Kidney epithelial cell (primary cell): ENCODE measurements around the gene CLASRP. TPM values are rescaled to one million over a fixed set of nuclear protein-coding genes. Genes with fewer than 3 reads are reported as not detected.

Experiments used
- DNase-seq: peaks from one replicate; pipeline ENCODE4 v3.0.0-alpha.2; 2010; ENCODE audit warnings: low read depth
- H3K27me3 ChIP-seq: 2 replicates; pipeline ENCODE4 v1.6.0; 2011; ENCODE audit warnings: low read length; ENCODE audit not compliant: control insufficient read depth, insufficient read depth
- H3K36me3 ChIP-seq: 2 replicates; pipeline ENCODE4 v1.5.1; 2011; ENCODE audit warnings: low read length; ENCODE audit not compliant: control insufficient read depth, insufficient read depth
- H3K4me3 ChIP-seq: 2 replicates; pipeline ENCODE4 v1.5.1; 2011; ENCODE audit warnings: low read depth, mild to moderate bottlenecking, control low read depth, low read length
- total RNA-seq: library from RNA; depleted of rRNA; stranded (reverse); fragments of >200 nt; gene quantifications from 2 replicates; pipeline ENCODE4 v1.2.3, GENCODE V29; 2015
- TF ChIP-seq, protein P1 (sequence below): IDR thresholded peaks from 2 replicates; pipeline ENCODE4 v1.5.1; 2011; ENCODE audit warnings: mild to moderate bottlenecking, moderate library complexity, low read length, control low read depth, inconsistent platforms; ENCODE audit not compliant: insufficient read depth, poor library complexity, severe bottlenecking

Gene CLASRP
- total RNA-seq, 1 donor from 2014 or later, result 65.7 TPM

DNA sequence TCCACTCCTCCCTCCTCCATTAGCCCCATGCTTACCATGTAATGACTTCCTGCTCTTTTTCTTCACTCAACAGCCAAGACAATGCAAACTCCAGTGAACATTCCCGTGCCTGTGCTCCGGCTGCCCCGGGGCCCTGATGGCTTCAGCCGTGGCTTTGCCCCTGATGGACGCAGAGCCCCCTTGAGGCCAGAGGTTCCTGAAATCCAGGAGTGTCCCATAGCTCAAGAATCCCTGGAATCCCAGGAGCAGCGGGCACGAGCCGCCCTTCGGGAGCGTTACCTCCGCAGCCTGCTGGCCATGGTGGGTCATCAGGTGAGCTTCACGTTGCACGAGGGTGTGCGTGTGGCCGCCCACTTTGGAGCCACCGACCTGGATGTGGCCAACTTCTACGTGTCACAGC lies 51.2 kb downstream of the CLASRP start:
- Histone ChIP-seq H3K27me3 (no peaks in the 10 kb centered on the region), H3K36me3 (peaks cover 2% of the 10 kb centered on the region), H3K4me3 (no peak overlapping the region)
- TF ChIP-seq, protein P1, sequence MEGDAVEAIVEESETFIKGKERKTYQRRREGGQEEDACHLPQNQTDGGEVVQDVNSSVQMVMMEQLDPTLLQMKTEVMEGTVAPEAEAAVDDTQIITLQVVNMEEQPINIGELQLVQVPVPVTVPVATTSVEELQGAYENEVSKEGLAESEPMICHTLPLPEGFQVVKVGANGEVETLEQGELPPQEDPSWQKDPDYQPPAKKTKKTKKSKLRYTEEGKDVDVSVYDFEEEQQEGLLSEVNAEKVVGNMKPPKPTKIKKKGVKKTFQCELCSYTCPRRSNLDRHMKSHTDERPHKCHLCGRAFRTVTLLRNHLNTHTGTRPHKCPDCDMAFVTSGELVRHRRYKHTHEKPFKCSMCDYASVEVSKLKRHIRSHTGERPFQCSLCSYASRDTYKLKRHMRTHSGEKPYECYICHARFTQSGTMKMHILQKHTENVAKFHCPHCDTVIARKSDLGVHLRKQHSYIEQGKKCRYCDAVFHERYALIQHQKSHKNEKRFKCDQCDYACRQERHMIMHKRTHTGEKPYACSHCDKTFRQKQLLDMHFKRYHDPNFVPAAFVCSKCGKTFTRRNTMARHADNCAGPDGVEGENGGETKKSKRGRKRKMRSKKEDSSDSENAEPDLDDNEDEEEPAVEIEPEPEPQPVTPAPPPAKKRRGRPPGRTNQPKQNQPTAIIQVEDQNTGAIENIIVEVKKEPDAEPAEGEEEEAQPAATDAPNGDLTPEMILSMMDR, result no peak
- DNase-seq, result no peak

DNA sequence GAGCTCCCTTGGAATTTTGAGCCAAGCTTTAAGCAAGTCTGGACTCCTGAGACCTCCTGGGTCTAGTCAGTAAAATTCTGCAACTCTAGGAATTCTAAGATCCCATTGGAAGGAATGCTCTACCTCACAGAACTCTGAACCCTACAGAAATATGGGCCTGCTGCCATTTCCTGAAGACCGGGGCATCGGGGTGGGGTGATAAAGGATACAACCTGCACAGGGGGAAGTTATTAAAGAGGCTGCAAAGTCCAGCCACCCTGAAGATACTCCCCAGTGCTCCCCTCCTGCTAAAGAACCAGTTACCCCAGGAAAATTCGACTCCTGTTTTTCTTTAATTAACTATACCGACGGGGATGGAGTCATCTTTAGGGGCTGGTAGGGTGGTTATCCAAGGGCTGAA lies 51.8 kb downstream of the CLASRP start:
- Histone ChIP-seq H3K4me3 (peak overlapping the region; percentile 58), H3K27me3 (no peaks in the 10 kb centered on the region), H3K36me3 (peaks cover 2% of the 10 kb centered on the region)
- TF ChIP-seq, protein P1, result no peak
- DNase-seq, result no peak

DNA sequence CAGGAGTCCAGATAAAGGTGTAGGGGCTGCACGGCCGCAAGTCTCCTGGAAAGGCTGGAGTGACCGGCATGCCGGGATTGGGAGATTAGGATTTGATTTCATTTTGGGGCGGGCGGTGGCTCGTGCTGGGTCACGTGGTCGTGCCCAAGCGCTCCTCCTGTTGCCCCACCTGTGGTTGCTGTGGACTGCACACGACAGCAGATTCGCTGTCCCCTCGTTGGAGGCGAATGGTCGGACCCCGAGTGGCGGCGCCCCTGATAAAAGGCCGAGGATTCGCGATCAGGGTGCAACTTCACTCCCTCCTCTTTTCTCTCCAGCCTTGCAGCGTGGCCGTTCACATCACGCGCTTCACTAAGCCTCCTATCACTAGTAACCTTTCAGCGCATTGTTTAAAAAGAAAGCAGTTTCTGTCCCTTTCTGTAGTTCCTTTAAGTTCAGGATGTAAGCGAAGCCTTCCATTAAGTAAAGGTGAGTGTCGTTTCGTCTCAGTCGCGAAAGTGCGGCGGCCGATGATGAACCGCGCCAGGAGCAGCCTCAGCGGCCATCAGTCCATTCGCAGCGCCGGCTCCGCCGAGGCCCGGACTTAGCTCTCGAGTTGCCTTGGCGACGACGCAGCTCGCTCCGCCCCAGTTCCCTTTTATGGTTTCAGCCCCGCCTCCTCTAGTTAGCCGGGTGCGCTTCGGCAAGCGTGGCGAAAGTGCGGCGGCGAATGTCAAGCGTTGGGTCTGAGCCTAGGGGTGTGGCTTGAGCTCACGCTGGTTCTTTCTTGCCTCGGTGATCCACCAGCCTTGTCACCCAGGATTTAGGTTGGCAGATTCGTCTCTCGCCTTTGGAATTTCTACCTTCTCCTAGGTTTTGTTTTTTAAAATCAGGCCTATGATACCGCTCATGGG lies 52.4 kb downstream of the CLASRP start:
- DNase-seq, result peak; percentile 88
- Histone ChIP-seq H3K27me3 (no peaks in the 10 kb centered on the region), H3K36me3 (peaks cover 2% of the 10 kb centered on the region), H3K4me3 (peak overlapping the region; percentile 58)
- TF ChIP-seq, protein P1, result no peak

DNA sequence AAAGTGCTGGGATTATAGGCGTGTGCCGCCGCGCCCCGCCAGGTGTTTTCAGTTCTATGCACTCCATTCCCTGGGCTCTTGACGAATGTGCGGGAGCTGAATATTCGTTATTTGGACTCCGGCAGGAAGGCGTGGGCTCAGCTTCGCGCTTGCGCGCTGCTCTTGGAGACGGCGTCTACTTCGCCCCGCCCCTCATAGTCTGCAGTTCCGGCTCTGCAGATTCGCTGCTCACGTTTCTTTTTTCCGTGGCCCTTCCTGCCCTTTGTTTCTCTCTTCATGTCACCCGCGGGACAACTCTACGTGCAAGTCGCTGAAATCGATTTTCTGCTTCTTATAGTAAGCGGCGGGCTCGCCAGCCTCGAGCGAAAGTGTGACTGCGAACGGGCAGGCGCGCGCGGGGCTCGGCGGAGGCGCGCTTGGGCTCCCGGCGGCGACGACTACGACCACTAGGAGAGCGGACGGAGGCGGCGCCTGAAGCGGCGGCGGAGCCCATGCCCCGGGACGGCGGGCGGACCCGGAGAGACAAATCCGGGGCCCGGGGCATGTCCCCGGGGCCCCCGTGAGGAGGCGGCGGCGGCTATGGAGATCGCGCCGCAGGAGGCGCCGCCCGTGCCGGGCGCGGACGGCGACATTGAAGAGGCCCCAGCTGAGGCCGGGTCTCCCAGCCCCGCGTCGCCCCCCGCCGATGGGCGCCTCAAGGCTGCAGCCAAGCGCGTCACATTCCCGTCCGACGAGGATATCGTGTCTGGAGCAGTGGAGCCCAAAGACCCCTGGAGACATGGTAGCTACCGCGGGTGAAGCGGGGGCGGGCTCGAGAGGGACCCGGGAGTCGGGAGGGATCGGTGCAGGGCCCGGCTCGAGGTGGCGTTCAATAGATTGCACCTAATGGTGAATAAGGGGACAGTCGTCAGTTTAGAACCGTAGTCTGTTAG lies 54.2 kb downstream of the CLASRP start, which contains the start of gene PPP1R37:
Gene PPP1R37 (plus strand): TSS at position 433 of the 932 bp plus-strand sequence. CDS start 147 bp downstream, at position 580.
- TF ChIP-seq, protein P1, result no peak
- Histone ChIP-seq H3K4me3 (peak within 1 kb of the TSS; percentile 58), H3K27me3 (no peaks in the 10 kb centered on the region), H3K36me3 (peaks cover 2% of the 10 kb centered on the region)
- peak; percentile 85 for DNase-seq

DNA sequence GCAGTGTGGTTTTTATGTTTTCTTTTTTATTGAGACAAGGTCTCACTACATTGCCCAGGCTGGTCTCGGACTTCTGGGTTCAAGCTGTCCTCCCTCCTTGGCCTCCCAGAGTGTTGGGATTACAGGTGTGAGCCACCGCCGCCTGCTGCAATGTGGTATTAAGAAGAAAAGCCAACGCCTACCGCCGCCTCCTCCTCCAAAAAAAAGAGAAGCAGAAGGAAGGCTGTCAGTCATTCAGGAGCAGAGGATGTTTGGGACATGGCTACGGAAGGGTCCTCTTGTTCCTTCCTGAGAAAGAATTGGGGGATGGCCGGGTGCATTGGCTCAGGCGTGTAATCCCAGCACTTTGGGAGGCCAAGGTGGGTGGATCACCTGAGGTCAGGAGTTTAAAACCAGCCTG lies 55.3 kb downstream of the CLASRP start:
- DNase-seq, result no peak

More for the DNA sequence above, 55.3 kb downstream of the CLASRP start:
- peak overlapping the region; percentile 58 for H3K4me3 ChIP-seq
- no peaks in the 10 kb centered on the region for H3K27me3 ChIP-seq
- TF ChIP-seq, protein P1, result no peak
- peaks cover 2% of the 10 kb centered on the region for H3K36me3 ChIP-seq
